CD8-positive, alpha-beta memory T cell (primary cell): ENCODE data around the gene FCHO1. TPM values are rescaled to one million over a fixed set of nuclear protein-coding genes. Genes with fewer than 3 reads are reported as not detected.
"Not testable (repeated sequence)": the region's sequence is repeated elsewhere in the genome, so short reads cannot be mapped to it uniquely, and the experiment has no call there.

Experiments used
- CTCF ChIA-PET: fragments of 350-600 bp; sonication (Branson Sonifier 250); formaldehyde crosslinking; loops from one replicate; lab custom pipeline; 2021; ENCODE audit warnings: antibody characterized with exemption; lab: Charles Lee
- POLR2A ChIA-PET: fragments of 350-600 bp; sonication (Branson Sonifier 250); formaldehyde crosslinking; loops from one replicate; lab custom pipeline; 2021; ENCODE audit warnings: antibody characterized with exemption; lab: Charles Lee
- DNase-seq, 5 donors: peaks; one replicate each; pipeline versions ENCODE4 v3.0.0 to v3.0.0-alpha.2; 2020 to 2022; ENCODE audit warnings: mixed read lengths in 1 of 5
- H3K27ac ChIP-seq: one replicate; pipeline ENCODE4 v1.7.0; 2013; ENCODE audit warnings: low read depth, mild to moderate bottlenecking, low read length, moderate library complexity
- H3K27me3 ChIP-seq: 2 replicates; pipeline ENCODE4 v1.7.0; 2013; ENCODE audit warnings: low read length, mild to moderate bottlenecking; ENCODE audit not compliant: insufficient read depth, poor library complexity, severe bottlenecking
- H3K36me3 ChIP-seq: 2 replicates; pipeline ENCODE4 v1.7.0; 2013; ENCODE audit warnings: mild to moderate bottlenecking, low read length, moderate library complexity; ENCODE audit not compliant: insufficient read depth
- H3K4me1 ChIP-seq: 2 replicates; pipeline ENCODE4 v1.7.0; 2013; ENCODE audit warnings: mild to moderate bottlenecking, low read length, moderate library complexity; ENCODE audit not compliant: insufficient read depth
- H3K4me3 ChIP-seq: 2 replicates; pipeline ENCODE4 v1.7.0; 2013; ENCODE audit warnings: mild to moderate bottlenecking, low read length
- H3K9me3 ChIP-seq: 2 replicates; pipeline ENCODE4 v1.7.0; 2013; ENCODE audit warnings: mild to moderate bottlenecking, low read length
- H3K27ac Mint-ChIP-seq, 8 donors: one replicate each; pipeline ENCODE4 v1.8.0; 2020 to 2021; ENCODE audit warnings: mixed read lengths in 8 of 8, mild to moderate bottlenecking in 6 of 8, inconsistent platforms in 3 of 8, moderate library complexity in 3 of 8
- H3K27me3 Mint-ChIP-seq, 2 donors: one replicate each; pipeline ENCODE4 v1.8.0; 2020 to 2021; ENCODE audit warnings: mixed read lengths in 2 of 2, mild to moderate bottlenecking in 1 of 2, moderate library complexity in 1 of 2
- H3K36me3 Mint-ChIP-seq, 3 donors: one replicate each; pipeline ENCODE4 v1.8.0; 2020 to 2021; ENCODE audit warnings: mixed read lengths in 3 of 3, inconsistent platforms in 1 of 3, mild to moderate bottlenecking in 1 of 3
- H3K4me1 Mint-ChIP-seq, 3 donors: one replicate each; pipeline ENCODE4 v1.8.0; 2020 to 2021; ENCODE audit warnings: mixed read lengths in 3 of 3, inconsistent platforms in 1 of 3, mild to moderate bottlenecking in 1 of 3
- H3K4me3 Mint-ChIP-seq, 7 donors: one replicate each; pipeline ENCODE4 v1.8.0; 2020 to 2021; ENCODE audit warnings: mixed read lengths in 7 of 7, mild to moderate bottlenecking in 6 of 7, moderate library complexity in 4 of 7, inconsistent platforms in 2 of 7
- H3K9me3 Mint-ChIP-seq, 5 donors: one replicate each; pipeline ENCODE4 v1.8.0; 2020 to 2022; ENCODE audit warnings: mixed read lengths in 5 of 5, mild to moderate bottlenecking in 3 of 5, moderate library complexity in 2 of 5, inconsistent platforms in 1 of 5
- polyA plus RNA-seq: library from polyadenylated mRNA; unstranded; fragments of 300-500 nt; fragmentation: Illumina TruSeq; gene quantifications from one replicate; pipeline ENCODE4 v1.2.3, GENCODE V29; 2021
- total RNA-seq, 2 experiments: library from RNA; stranded (reverse); gene quantifications; one replicate each; pipeline ENCODE4 v1.2.3, GENCODE V29; 2021

The FCHO1 gene
- total and polyA plus RNA-seq, 3 experiments from 2014 or later: 23.0 to 38.7 (median 37.7) TPM

DNA sequence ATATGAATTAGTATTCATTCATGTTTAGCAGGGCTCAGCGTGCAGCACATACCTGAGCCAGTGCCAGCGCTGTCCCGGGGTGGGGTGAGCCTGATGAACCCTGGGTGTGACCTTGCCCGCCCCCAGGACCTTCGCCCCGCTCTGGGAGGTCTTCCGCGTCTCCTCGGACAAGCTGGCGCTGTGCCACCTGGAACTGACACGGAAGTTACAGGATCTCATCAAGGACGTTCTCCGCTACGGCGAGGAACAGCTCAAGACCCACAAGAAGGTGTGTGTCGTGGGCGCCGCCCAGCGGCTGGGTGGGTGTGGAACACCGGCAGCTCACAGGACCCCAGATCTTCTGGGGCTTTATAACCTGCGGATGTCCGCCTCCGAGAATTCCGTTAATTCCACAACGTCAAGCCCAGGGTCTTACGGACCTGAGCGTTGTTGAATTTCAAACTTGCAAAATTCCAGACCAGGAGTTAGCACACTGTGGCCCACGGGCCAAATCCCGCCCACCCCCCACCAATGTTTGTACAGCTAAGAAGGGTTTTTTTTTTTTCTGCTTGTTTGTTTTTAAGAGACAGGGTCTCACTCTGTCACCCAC is 15.4 kb downstream of the FCHO1 start:
- no peaks in the 10 kb centered on the region for H3K27me3 ChIP-seq
- Mint-ChIP-seq H3K4me3 (no peak overlapping the region), H3K27ac (no peak overlapping the region)

DNA sequence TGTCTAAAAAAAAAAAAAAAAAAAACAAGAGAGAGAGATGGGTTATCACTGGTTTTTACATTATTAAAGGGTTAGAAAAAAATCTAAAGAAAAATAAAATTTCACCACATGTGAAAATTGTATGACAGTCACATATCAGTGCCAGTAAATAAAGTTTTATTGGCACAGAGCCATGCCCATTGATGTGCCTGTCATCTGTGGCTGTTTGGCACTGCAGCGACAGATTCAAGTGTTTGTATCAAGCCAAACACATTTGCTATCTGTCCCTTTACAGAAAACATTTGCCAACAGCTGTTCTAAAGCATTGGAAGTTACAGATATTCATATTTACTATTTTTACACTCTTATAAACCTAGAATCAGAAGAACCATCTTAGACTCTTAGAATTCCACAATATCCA is 16.3 kb downstream of the FCHO1 start:
- H3K27ac Mint-ChIP-seq: no peak overlapping the region
- CTCF ChIA-PET: interaction anchor here (0.9 to 2.0 kb wide), 2 partner anchors 16 to 63 kb away, joined by 3 to 10 read pairs; partner anchors contain the start of gene FCHO1
- POLR2A ChIA-PET: no interaction called here
- Histone ChIP-seq H3K36me3 (peaks cover 35% of the 10 kb centered on the region), H3K27ac (no peak overlapping the region), H3K4me1 (no peaks in the 10 kb centered on the region), H3K9me3 (no peaks in the 10 kb centered on the region), H3K27me3 (no peaks in the 10 kb centered on the region), H3K4me3 (no peak overlapping the region)
- peaks cover 11 to 79% (median 11%) of the 10 kb centered on the region in 3 donors for H3K36me3 Mint-ChIP-seq
- H3K4me1 Mint-ChIP-seq: no peaks in the 10 kb centered on the region
- no peaks in the 10 kb centered on the region for H3K9me3 Mint-ChIP-seq
- no peak overlapping the region for H3K4me3 Mint-ChIP-seq
- peaks cover 0 to 2% of the 10 kb centered on the region in 2 donors for H3K27me3 Mint-ChIP-seq
- no peak for DNase-seq

More for the DNA sequence above, 15.4 kb downstream of the FCHO1 start:
- no peaks in the 10 kb centered on the region for H3K4me1 ChIP-seq
- ChIA-PET CTCF (interaction anchor here (0.9 to 2.3 kb wide), 8 partner anchors 11 to 92 kb away, joined by 3 to 10 read pairs (median 4); partner anchors contain the start of genes FCHO1, JAK3 and RPL18A), POLR2A (interaction anchor here (0.5 kb wide), 1 partner anchor 98 kb away, joined by 3 read pairs; no protein-coding TSS in a partner anchor)
- H3K9me3 ChIP-seq: no peaks in the 10 kb centered on the region
- peaks cover 28% of the 10 kb centered on the region for H3K36me3 ChIP-seq
- Mint-ChIP-seq H3K4me1 (no peaks in the 10 kb centered on the region), H3K27me3 (no peaks in the 10 kb centered on the region), H3K36me3 (peaks cover 9 to 75% (median 9%) of the 10 kb centered on the region in 3 donors), H3K9me3 (no peaks in the 10 kb centered on the region)
- DNase-seq: peak in 1 of 5 donors; percentile 33
- no peak overlapping the region for H3K27ac ChIP-seq
- H3K4me3 ChIP-seq: no peak overlapping the region

DNA sequence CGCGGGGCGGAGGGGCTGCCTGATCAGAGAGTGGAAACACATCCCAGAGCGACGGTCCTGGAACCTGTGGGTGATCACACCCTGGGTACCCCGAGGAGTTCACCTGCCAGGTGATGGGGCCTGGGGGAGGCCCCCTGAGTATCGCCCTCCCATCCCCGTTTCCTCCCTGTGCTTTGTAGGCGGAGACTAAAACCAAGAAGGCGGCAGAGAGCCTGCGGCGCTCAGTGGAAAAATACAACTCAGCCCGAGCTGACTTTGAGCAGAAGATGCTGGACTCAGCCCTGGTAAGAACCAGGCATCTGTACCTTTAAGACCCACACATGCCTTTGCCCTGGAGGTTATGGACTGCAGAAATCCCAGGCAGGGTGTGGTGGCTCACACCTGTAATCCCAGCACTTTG is 19.3 kb downstream of the FCHO1 start:
- Mint-ChIP-seq H3K9me3 (no peaks in the 10 kb centered on the region), H3K36me3 (peaks cover 12 to 80% (median 14%) of the 10 kb centered on the region in 3 donors), H3K27me3 (peaks cover 0 to 2% of the 10 kb centered on the region in 2 donors), H3K4me3 (no peak overlapping the region), H3K4me1 (peaks cover 0 to 3% (median 2%) of the 10 kb centered on the region in 3 donors), H3K27ac (no peak overlapping the region)
- ChIA-PET CTCF (interaction anchor here (0.7 kb wide), 1 partner anchor 16 kb away, joined by 3 read pairs; no protein-coding TSS in a partner anchor), POLR2A (no interaction called here)
- DNase-seq: no peak
- no peak overlapping the region for H3K4me3 ChIP-seq
- peaks cover 18% of the 10 kb centered on the region for H3K36me3 ChIP-seq
- no peaks in the 10 kb centered on the region for H3K9me3 ChIP-seq
- no peaks in the 10 kb centered on the region for H3K4me1 ChIP-seq
- no peak overlapping the region for H3K27ac ChIP-seq
- H3K27me3 ChIP-seq: no peaks in the 10 kb centered on the region

DNA sequence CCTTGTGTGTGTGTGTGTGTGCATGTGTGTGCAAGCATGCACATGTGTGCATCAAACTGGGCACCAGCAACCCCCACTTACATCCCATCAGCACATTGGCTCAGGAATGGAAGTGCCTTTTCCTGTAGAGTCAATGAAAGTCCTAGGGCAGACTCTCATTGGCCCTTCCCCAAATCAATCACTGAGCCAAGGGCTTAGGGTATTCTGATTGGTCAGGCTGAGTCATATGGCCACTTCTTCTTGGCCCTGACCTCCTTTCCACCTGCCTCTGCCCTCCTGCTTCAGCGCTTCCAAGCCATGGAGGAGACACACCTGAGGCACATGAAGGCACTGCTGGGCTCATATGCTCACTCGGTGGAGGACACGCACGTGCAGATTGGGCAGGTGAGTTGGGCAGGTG is 20.9 kb downstream of the FCHO1 start:
- no peak for DNase-seq
- peak overlapping the region in 2 of 8 donors; percentile 38 to 85 for H3K27ac Mint-ChIP-seq
- POLR2A ChIA-PET: no interaction called here
- CTCF ChIA-PET: interaction anchor here (1.1 to 1.5 kb wide), 2 partner anchors 11 to 68 kb away, joined by 3 read pairs; no protein-coding TSS in a partner anchor
- H3K36me3 ChIP-seq: peaks cover 13% of the 10 kb centered on the region
- peaks cover 12 to 79% (median 14%) of the 10 kb centered on the region in 3 donors for H3K36me3 Mint-ChIP-seq
- no peak overlapping the region for H3K4me3 ChIP-seq
- no peaks in the 10 kb centered on the region for H3K27me3 ChIP-seq
- peaks cover 0 to 2% of the 10 kb centered on the region in 2 donors for H3K27me3 Mint-ChIP-seq
- H3K9me3 Mint-ChIP-seq: no peaks in the 10 kb centered on the region
- no peak overlapping the region for H3K4me3 Mint-ChIP-seq
- no peaks in the 10 kb centered on the region for H3K4me1 ChIP-seq
- no peak overlapping the region for H3K27ac ChIP-seq
- no peaks in the 10 kb centered on the region for H3K9me3 ChIP-seq
- H3K4me1 Mint-ChIP-seq: peaks cover 0 to 9% (median 2%) of the 10 kb centered on the region in 3 donors

DNA sequence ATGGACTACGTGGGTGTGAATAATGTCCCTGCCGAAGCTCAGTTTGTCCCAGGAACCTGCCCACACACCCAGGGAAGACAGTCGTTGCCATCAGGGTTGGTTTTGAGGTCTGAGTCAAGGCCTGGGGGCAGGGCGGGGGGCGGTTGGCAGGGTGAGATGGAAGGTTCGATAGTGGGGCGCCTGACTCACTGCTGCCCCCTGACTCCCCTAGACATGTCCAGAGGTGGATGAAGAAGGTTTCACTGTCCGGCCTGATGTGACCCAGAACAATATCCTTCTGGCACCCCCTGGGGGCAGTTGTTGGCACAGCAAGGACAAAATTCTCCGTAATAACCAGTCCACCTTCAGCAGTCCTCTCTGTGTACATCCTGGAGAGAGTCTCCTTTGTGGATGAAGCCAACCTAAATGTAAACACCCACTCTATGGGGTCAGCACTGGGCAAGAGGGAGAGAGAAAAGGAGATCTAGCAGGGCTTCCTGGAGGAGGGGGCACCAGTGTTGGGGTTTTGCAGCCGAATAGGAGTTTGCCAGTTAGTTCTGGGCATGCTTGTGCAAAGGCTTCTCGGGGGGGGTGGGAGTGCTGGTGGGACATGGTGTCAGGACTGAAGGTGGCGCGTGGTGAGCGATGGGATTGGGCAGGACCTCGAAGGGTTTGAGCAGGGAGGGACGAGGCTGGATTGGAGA is 24.1 kb downstream of the FCHO1 start:
- Mint-ChIP-seq H3K27ac (peak overlapping the region in 2 of 8 donors; percentile 55 to 80), H3K4me3 (peak overlapping the region in 1 of 7 donors; percentile 54), H3K4me1 (peaks cover 0 to 9% (median 5%) of the 10 kb centered on the region in 3 donors), H3K36me3 (peaks cover 10 to 60% (median 10%) of the 10 kb centered on the region in 3 donors), H3K9me3 (no peaks in the 10 kb centered on the region), H3K27me3 (peaks cover 0 to 3% of the 10 kb centered on the region in 2 donors)
- H3K27ac ChIP-seq: no peak overlapping the region
- H3K9me3 ChIP-seq: no peaks in the 10 kb centered on the region
- peaks cover 13% of the 10 kb centered on the region for H3K36me3 ChIP-seq
- no peaks in the 10 kb centered on the region for H3K27me3 ChIP-seq
- CTCF ChIA-PET: interaction anchor here (0.5 to 4.5 kb wide), 12 partner anchors 9 to 80 kb away, joined by 3 to 23 read pairs (median 4); partner anchors contain the start of genes FCHO1 and MAP1S
- H3K4me3 ChIP-seq: no peak overlapping the region
- peak in 1 of 5 donors; percentile 26 for DNase-seq
- H3K4me1 ChIP-seq: no peaks in the 10 kb centered on the region
- POLR2A ChIA-PET: no interaction called here

DNA sequence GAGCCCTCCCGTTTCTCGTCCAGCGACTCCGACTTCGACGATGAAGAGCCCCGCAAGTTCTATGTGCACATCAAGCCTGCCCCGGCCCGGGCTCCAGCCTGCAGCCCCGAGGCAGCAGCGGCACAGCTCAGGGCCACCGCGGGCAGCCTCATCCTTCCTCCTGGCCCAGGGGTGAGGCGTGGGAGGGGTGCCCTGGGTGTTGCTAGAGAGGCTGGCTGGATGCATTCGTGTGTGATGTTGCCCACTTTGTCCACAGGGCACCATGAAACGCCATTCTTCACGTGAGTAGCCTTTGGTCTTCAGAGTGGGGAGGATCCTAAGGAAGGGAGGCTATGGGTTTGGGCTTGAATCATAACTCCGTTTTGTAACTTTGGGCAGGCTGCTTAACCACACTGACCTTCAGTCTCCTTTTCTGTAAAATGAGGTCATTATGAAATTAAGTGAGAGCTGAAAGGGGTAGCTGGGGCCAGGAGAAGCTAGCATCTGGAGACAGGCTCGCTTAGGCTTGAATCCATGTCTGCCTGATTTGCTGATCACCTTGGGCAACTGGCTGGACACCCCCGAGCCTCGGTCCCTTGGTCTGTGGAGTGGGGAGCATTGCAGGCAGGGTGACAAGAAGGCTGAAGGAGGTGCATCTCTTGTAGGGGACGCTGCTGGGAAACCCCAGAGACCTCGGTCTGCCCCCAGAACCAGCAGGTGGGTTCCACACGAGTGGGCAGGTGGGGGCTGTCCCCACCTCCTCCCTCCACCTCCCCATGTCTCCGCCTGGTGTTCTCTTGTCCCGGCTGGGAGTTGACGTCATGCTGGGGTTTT is 24.9 kb downstream of the FCHO1 start:
- Mint-ChIP-seq H3K36me3 (peaks cover 10 to 57% (median 10%) of the 10 kb centered on the region in 3 donors), H3K4me1 (peaks cover 0 to 9% (median 5%) of the 10 kb centered on the region in 3 donors), H3K9me3 (no peaks in the 10 kb centered on the region), H3K27me3 (peaks cover 0 to 3% of the 10 kb centered on the region in 2 donors), H3K27ac (peak overlapping the region in 3 of 8 donors; percentile 23 to 35 (median 27)), H3K4me3 (peak overlapping the region in 2 of 7 donors; percentile 41 to 54)
- no peak for DNase-seq
- H3K27ac ChIP-seq: no peak overlapping the region
- no peak overlapping the region for H3K4me3 ChIP-seq
- no peaks in the 10 kb centered on the region for H3K4me1 ChIP-seq
- H3K9me3 ChIP-seq: no peaks in the 10 kb centered on the region
- H3K27me3 ChIP-seq: no peaks in the 10 kb centered on the region
- peaks cover 13% of the 10 kb centered on the region for H3K36me3 ChIP-seq
- CTCF ChIA-PET: interaction anchor here (0.9 to 4.5 kb wide), 3 partner anchors 24 to 80 kb away, joined by 4 to 23 read pairs (median 4); no protein-coding TSS in a partner anchor
- POLR2A ChIA-PET: no interaction called here

DNA sequence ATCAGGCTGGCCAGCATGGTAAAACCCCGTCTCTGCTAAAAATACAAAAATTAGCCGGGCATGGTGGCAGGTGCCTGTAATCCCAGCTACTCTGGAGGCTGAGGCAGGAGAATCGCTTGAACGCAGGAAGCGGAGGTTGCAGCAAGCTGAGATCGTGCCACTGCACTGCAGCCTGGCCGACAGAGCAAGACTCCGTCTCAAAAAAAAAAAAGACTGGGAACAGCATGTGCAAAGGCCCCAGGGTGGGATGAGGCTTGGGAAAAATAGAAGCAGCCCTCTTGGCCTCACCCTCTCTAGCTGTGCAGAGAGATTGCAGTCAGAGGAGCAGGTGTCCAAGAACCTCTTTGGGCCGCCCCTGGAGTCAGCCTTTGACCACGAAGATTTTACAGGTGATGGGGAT is 26.6 kb downstream of the FCHO1 start:
- H3K36me3 ChIP-seq: peaks cover 13% of the 10 kb centered on the region
- H3K9me3 ChIP-seq, DNase-seq, H3K4me1 ChIP-seq, H3K4me3 ChIP-seq, H3K27me3 ChIP-seq, H3K4me3 Mint-ChIP-seq, H3K27ac Mint-ChIP-seq, H3K27ac ChIP-seq, H3K27me3 Mint-ChIP-seq, H3K9me3 Mint-ChIP-seq, H3K4me1 Mint-ChIP-seq, POLR2A ChIA-PET: not testable (repeated sequence)
- peaks cover 4 to 61% (median 14%) of the 10 kb centered on the region in 3 donors for H3K36me3 Mint-ChIP-seq
- CTCF ChIA-PET: interaction anchor here (1.1 to 4.5 kb wide), 2 partner anchors 42 to 74 kb away, joined by 3 to 23 read pairs; no protein-coding TSS in a partner anchor
